ENCODE measurements around the gene NME5.

DNA sequence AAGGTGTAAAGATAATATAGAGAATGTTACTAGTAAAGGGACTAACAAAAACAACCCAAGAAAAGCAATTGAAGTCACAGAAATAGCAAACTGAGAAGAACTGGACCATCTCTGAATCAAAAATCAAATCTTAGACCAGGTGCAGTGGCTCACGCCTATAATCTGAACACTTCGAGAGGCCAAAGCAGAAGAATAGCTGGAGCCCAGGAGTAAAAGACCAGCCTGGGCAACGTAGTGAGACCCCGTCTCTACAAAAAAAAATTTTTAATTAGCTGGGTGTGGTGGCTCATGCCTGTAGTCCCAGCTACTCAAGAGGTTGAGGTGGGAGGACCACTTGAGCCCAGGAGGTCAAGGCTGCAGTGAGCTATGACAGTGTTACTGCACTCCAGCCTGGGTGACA lies 28.0 kb downstream of the NME5 start:
- TF ChIP-seq POLR2A (IDR thresholded peaks at IDR 0.05; ENCODE audit: low read length) (no peak), GATA1 (IDR thresholded peaks at IDR 0.05; ENCODE audit: low read depth, low read length) (no peak)

Measured in erythroblast (primary cell).